GM04504 (cell line): ENCODE results near the gene CYP2C18.
"Not testable (repeated sequence)": the region's sequence is repeated elsewhere in the genome, so short reads cannot be mapped to it uniquely, and the experiment has no call there.

ENCODE experiments used
- DNase-seq: peaks from one replicate; pipeline ENCODE4 v3.0.0-alpha.2; 2012; ENCODE audit warnings: low read depth

Gene CYP2C18

GRCh38 chr10:94747838-94748237 is 64.3 kb downstream of the CYP2C18 start:
- DNase-seq, result no peak

DNA sequence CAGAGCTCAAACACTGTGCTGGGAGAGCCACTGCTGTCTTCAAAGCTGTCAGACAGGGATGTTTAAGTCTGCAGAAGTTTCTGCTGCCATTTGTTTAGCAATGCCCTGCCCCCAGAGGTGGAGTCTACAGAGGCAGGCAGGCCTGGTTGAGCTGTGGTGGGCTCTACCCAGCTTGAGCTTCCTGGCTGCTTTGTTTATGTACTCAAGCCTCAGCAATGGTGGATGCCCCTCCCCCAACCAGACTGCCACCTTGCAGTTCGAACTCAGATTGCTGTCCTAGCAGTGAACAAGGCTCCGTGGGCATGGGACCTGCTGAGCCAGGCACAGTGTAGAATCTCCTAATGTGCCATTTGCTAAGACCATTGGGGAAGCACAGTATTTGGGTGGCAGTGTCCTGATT is 74.4 kb downstream of the CYP2C18 start:
- DNase-seq, result no peak

DNA sequence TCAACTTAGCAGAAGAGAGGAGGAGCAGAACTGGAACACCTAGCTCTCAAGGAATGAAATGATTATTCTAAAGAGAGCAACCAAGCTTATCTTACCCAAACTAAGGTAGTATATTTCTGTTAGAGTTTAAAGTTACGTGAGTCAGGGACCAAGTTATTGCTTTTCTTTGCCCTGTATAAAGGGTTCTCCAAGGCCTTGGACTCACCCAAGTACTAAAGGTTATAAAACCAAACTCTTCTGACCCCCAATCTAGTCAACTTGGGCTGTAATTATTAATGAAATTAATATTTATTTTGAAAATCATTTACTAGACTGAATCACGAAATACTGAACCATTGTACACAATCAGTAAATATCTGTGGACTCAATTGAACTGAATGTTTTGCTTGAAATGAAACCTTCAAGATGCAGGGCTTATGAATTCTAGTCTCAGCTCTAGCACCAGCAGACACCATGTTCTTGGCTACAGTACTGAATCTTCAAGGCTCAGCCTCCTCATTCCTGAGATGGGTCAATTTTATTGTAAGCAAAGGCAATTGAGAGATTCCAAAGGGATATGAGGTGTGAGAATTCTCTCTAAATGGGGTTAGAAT is 77.2 kb downstream of the CYP2C18 start:
- DNase-seq, result no peak

DNA sequence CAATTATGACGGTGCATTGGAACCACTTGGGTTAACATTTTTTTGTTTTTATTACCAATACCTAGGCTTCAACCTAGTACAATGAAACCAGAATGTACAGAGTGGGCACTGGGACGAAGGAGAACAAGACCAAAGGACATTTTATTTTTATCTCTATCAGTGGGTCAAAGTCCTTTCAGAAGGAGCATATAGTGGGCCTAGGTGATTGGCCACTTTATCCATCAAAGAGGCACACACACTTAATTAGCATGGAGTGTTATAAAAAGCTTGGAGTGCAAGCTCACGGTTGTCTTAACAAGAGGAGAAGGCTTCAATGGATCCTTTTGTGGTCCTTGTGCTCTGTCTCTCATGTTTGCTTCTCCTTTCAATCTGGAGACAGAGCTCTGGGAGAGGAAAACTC is 78.9 kb downstream of the CYP2C18 start, which contains the start of gene CYP2C19:
TSS of gene CYP2C19 (plus strand) at position 289 of the 400 bp plus-strand sequence. CDS start at position 314, 25 bp downstream.
- DNase-seq, result no peak

- not testable (repeated sequence) for DNase-seq
These were observed 91.9 kb downstream of the CYP2C18 start for GRCh38 chr10:94775425-94775824.

DNA sequence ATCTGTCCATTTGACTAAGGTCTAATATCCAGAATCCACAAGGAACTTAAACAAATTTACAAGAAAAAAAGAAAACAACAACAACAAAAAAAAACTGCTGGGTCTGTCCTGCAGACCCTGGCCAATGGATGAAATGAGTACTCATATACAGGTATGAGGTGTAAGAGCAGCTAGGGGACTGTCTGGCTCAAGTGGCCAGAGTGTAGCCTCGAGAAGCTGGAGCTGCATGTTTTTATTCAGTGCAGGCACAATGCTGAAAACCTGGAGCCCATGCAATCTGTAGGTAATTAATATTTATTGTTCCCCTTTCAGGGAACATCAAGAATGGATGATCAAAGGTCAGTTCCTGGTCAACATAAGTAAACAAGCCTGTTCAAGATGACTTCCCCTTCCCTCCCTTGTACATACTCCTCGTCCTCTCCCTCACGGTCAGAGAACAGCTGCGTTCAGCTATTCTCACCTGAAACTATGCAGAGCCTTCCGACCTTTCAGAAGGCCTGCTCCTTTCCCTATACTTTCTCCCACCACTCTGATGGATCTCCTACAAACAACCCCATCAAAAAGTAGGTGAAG is 94.4 kb downstream of the CYP2C18 start:
- DNase-seq, result no peak

- DNase-seq, result no peak
These were observed 97.3 kb downstream of the CYP2C18 start for GRCh38 chr10:94780844-94781243.

DNA sequence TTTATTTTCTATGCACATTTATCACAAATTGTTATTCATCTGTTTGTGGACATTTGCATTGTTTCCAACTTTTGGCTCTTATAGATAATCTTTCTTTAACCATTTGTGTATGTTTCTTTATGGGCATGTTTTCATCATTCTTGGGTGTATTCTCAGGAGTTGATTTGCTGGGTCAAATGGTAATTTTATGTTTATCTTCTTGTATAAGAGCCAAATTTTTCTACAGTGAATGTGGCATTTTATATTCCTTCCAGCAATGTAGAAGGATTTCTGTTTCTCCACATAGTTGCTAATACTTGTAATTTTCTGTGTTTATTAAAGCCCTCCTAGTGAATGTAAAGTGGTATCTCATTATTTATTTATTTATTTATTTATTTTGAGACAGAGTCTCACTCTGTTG is 100.7 kb downstream of the CYP2C18 start:
- no peak for DNase-seq

DNA sequence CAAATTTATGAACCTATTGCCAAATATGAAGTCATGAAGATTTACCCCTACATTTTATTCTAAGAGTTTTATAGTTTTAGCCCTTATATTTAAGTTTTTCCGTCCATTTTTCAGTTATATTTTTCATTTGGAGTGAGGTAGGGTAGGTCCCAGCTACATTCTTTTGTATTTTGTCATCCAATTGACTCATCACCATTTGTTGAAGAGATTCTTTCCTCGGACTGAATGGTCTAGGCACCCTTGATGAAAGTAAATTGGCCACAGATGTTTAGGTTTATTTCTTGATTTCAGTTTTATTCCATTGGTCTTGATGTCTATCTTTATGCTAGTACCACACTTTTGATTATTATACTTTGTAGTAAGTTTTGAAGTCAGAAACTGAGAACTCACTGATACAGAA is 101.7 kb downstream of the CYP2C18 start:
- no peak for DNase-seq
